ENCODE measurements around the gene DPM2.

Gene DPM2

DNA sequence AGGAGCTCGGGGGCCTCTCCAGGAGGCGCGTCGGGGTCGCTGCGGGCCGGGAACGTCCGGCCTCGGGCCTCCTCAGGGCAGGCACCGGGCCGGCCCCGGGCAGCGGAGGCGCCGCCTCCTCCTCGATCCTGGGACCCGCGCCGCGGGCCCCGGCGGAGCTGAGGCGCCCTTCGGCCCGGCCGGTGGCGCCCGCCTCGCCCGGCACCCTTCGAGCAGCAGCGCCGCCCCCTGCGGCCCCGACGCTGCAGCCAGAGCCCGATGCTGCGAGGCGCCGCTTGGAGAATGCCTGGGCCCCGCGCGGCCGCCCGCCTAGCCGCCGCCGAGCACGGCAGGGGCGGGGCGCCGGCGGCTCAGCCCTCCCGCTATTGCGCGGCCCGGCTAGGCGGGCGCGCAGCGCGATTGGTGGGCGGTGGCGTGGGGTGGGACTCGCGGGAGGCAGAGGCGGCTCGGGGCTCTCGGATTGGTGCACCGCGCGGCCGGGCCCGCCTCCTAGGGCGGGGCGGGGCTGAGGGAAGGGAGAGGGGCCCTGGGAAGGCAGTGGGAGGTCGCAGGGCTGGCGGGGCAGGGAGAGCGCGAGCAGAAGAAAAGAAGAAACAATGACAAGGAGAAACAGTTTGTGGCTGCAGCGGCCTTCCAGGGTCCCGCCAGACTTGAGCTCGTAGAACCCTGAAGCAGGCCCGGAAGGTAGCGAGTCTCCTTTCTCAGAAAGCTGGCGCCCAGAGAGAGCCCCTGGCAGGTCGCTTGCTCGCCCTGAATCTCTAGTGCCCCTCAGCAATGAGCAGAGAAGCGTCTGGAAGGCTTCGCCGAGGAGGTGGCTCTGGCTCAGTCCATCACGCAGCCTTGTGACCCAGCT is 43.3 kb upstream of the DPM2 start, which contains the start of gene EEIG1:
Gene EEIG1, minus strand, starts transcription at position 284 of the 853 bp plus-strand sequence. CDS start 852 bp downstream, outside the sequence.
- Histone ChIP-seq H3K4me3 (ENCODE audit: insufficient read depth, low read length, poor library complexity, severe bottlenecking) (peak within 1 kb of the TSS; percentile 95), H3K27ac (ENCODE audit: low read depth, low read length) (peak within 1 kb of the TSS; percentile 99), H3K9me2 (replicated peaks; ENCODE audit: insufficient read depth, low read length) (no peaks in the 10 kb centered on the region), H3K4me2 (ENCODE audit: low read depth, low read length, poor library complexity, severe bottlenecking) (peak within 1 kb of the TSS; percentile 92), H3K9ac (ENCODE audit: low read length) (peak within 1 kb of the TSS; percentile 93), H2AFZ (ENCODE audit: low read depth, low read length, severe bottlenecking) (no peak within 1 kb of the TSS), H3K36me3 (ENCODE audit: low read length) (peaks cover 10% of the 10 kb centered on the region; the same call in 1 of the 2 replicates), H3K79me2 (ENCODE audit: insufficient read depth, low read length) (peaks cover 48% of the 10 kb centered on the region), H3K9me3 (ENCODE audit: insufficient read depth, low read length) (no peaks in the 10 kb centered on the region), H3F3A (ENCODE audit: insufficient read depth) (peaks cover 56% of the 10 kb centered on the region), H3K27me3 (ENCODE audit: low read length) (no peaks in the 10 kb centered on the region), H4K20me1 (ENCODE audit: low read depth, low read length) (no peaks in the 10 kb centered on the region; the same call in 1 of the 2 replicates)
- TF ChIP-seq EZH2phosphoT487 (conservative IDR thresholded peaks at IDR 0.05; ENCODE audit: low read length) = no peak
- TF ChIP-seq, protein P1, sequence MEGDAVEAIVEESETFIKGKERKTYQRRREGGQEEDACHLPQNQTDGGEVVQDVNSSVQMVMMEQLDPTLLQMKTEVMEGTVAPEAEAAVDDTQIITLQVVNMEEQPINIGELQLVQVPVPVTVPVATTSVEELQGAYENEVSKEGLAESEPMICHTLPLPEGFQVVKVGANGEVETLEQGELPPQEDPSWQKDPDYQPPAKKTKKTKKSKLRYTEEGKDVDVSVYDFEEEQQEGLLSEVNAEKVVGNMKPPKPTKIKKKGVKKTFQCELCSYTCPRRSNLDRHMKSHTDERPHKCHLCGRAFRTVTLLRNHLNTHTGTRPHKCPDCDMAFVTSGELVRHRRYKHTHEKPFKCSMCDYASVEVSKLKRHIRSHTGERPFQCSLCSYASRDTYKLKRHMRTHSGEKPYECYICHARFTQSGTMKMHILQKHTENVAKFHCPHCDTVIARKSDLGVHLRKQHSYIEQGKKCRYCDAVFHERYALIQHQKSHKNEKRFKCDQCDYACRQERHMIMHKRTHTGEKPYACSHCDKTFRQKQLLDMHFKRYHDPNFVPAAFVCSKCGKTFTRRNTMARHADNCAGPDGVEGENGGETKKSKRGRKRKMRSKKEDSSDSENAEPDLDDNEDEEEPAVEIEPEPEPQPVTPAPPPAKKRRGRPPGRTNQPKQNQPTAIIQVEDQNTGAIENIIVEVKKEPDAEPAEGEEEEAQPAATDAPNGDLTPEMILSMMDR (IDR thresholded peaks at IDR 0.05; ENCODE audit: insufficient read depth, low read length, poor library complexity, severe bottlenecking) = no peak

DNA sequence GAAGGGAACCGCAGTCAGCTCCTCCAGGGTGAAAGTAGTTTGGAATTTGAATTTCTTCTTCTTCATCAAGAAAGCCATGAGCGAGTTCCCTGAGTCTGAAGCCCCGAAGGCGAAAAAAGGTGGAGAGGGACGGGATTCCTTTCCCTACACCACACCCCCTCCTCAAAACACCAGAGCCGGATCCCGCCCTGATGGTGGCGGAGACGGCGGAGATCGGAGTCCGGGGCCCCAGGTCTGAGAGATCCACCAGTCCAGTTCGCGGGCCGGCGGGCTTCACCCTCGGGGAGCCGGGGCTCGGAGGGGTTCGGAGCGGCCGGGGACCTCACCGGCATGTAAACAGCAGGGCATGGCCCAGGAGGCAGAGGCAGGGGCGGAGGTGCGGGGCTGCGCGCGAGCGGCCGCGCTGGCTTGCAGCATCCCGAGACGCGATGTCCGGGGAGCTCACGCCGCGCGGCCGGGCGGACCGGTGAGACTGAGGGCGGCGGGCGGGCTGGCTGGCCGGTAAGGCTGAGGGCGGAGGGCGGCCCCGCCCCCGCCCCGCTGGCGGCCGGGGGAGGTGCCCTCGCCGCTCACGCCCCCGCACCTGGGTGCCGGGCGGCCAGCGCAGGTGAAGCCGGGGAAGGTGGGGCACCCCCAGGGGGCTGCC is 42.5 kb upstream of the DPM2 start:
- Histone ChIP-seq H3K9me2 (replicated peaks; ENCODE audit: insufficient read depth, low read length) (no peaks in the 10 kb centered on the region), H3K9ac (ENCODE audit: low read length) (peak overlapping the region; percentile 93), H3K79me2 (ENCODE audit: insufficient read depth, low read length) (peaks cover 56% of the 10 kb centered on the region), H3F3A (ENCODE audit: insufficient read depth) (peaks cover 62% of the 10 kb centered on the region), H3K36me3 (ENCODE audit: low read length) (peaks cover 10% of the 10 kb centered on the region; the same call in 1 of the 2 replicates), H3K4me2 (ENCODE audit: low read depth, low read length, poor library complexity, severe bottlenecking) (peak overlapping the region; percentile 92), H3K9me3 (ENCODE audit: insufficient read depth, low read length) (no peaks in the 10 kb centered on the region), H3K4me3 (ENCODE audit: insufficient read depth, low read length, poor library complexity, severe bottlenecking) (peak overlapping the region; percentile 95), H3K27me3 (ENCODE audit: low read length) (no peaks in the 10 kb centered on the region), H2AFZ (ENCODE audit: low read depth, low read length, severe bottlenecking) (no peak overlapping the region), H4K20me1 (ENCODE audit: low read depth, low read length) (no peaks in the 10 kb centered on the region; the same call in 1 of the 2 replicates), H3K27ac (ENCODE audit: low read depth, low read length) (peak overlapping the region; percentile 97)
- TF ChIP-seq, protein P1 (IDR thresholded peaks at IDR 0.05; ENCODE audit: insufficient read depth, low read length, poor library complexity, severe bottlenecking) = no peak
- TF ChIP-seq EZH2phosphoT487 (conservative IDR thresholded peaks at IDR 0.05; ENCODE audit: low read length) = no peak

DNA sequence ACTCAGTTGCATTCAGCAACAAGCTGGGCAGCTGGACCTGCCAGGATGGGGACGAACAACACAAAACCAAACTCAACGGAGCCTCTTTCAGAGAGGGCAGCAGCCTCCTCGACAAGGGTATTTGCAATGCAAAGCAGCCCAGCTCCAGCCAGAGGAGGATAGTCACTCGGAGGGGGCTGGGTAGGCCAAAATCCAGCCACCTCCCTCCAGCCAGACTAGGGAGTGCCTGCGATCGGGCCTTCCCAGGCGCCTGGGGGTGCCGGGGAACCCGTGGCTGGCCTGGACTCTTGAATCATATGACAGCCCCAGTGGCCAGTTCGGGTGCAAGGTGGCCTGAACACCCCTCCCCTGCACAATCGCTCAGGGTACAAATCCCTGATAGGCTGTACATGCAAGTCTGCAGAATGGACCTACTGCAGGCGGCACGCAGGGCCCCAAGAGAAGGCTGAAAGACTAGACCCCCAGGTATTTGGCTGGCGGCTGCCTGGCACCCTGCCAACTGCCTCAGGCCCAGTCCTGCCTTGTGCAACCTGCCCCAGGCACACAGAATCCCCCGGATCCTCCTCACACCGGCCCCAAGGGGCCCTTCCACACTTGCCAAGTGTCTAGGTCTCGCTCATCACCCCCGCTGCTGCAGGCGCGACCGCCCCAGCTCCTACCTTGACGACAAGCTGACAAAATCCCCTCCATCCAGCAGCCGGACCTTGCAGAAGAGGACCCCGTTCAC is 41.8 kb upstream of the DPM2 start:
- peak overlapping the region; percentile 97 for H3K27ac ChIP-seq (ENCODE audit: low read depth, low read length)
- no peaks in the 10 kb centered on the region for H3K9me3 ChIP-seq (ENCODE audit: insufficient read depth, low read length)
- no peak overlapping the region for H2AFZ ChIP-seq (ENCODE audit: low read depth, low read length, severe bottlenecking)
- peak overlapping the region; percentile 95 for H3K4me3 ChIP-seq (ENCODE audit: insufficient read depth, low read length, poor library complexity, severe bottlenecking)
- TF ChIP-seq, protein P1 (IDR thresholded peaks at IDR 0.05; ENCODE audit: insufficient read depth, low read length, poor library complexity, severe bottlenecking) = no peak
- no peak for TF ChIP-seq EZH2phosphoT487 (conservative IDR thresholded peaks at IDR 0.05; ENCODE audit: low read length)
- no peaks in the 10 kb centered on the region for H3K27me3 ChIP-seq (ENCODE audit: low read length)
- peaks cover 63% of the 10 kb centered on the region for H3K79me2 ChIP-seq (ENCODE audit: insufficient read depth, low read length)
- peaks cover 10% of the 10 kb centered on the region; the same call in 1 of the 2 replicates for H3K36me3 ChIP-seq (ENCODE audit: low read length)
- no peaks in the 10 kb centered on the region for H3K9me2 ChIP-seq (replicated peaks; ENCODE audit: insufficient read depth, low read length)
- no peaks in the 10 kb centered on the region; the same call in 1 of the 2 replicates for H4K20me1 ChIP-seq (ENCODE audit: low read depth, low read length)
- peaks cover 67% of the 10 kb centered on the region for H3F3A ChIP-seq (ENCODE audit: insufficient read depth)
- H3K4me2 ChIP-seq (ENCODE audit: low read depth, low read length, poor library complexity, severe bottlenecking) = peak overlapping the region; percentile 92
- H3K9ac ChIP-seq (ENCODE audit: low read length) = peak overlapping the region; percentile 93
